K562 (cell line): Measurements from ENCODE around the gene HMBS.

Experiments
- GATAD2B ChIP-seq: fragments of 450-650 bp; IDR thresholded peaks from 2 replicates; pipeline ENCODE4 v1.6.1; 2017; ENCODE audit warnings: mild to moderate bottlenecking, borderline replicate concordance
- HBP1 ChIP-seq: fragments of 450-650 bp; formaldehyde crosslinking; IDR thresholded peaks from 2 replicates; pipeline ENCODE4 v1.4.0; 2022; ENCODE audit warnings: missing genetic modification characterization
- KHSRP ChIP-seq: fragments of 450-650 bp; IDR thresholded peaks from 2 replicates; pipeline ENCODE4 v1.6.1; 2017
- PHF20 ChIP-seq: fragments of 450-650 bp; IDR thresholded peaks from 2 replicates; pipeline ENCODE4 v1.6.1; 2018; ENCODE audit not compliant: partially characterized antibody
- POLR2A ChIP-seq: fragments of 450-650 bp; conservative IDR thresholded peaks from 2 replicates; pipeline ENCODE4 v1.6.1; 2016
- POLR2AphosphoS5 ChIP-seq: IDR thresholded peaks from 2 replicates; pipeline ENCODE4 v1.6.1; 2011; ENCODE audit warnings: mild to moderate bottlenecking, low read depth, low read length, moderate library complexity; ENCODE audit not compliant: control insufficient read depth, insufficient read depth
- SP2 ChIP-seq: IDR thresholded peaks from 2 replicates; pipeline ENCODE4 v1.6.1; 2011; ENCODE audit warnings: mild to moderate bottlenecking, low read depth, low read length, moderate library complexity; ENCODE audit not compliant: poor library complexity, severe bottlenecking; ENCODE audit errors: extremely low read depth
- ZBTB33 ChIP-seq: sonication (generic); formaldehyde crosslinking; IDR thresholded peaks from 2 replicates; pipeline ENCODE4 v1.8.1; 2023; ENCODE audit warnings: mild to moderate bottlenecking, missing genetic modification reagents
- TF ChIP-seq, protein P1 (sequence below), 3 experiments: IDR thresholded peaks in 2 of 3; conservative IDR thresholded peaks in 1 of 3; 2 replicates each; pipeline ENCODE4 v1.5.1; 2011 to 2012; ENCODE audit warnings: low read length in 3 of 3, mild to moderate bottlenecking in 3 of 3, control low read depth in 2 of 3, improper control_type of control experiment in 1 of 3, inconsistent platforms in 1 of 3, low read depth in 1 of 3, mixed read lengths in 1 of 3, moderate library complexity in 1 of 3; ENCODE audit not compliant: insufficient read depth in 2 of 3

DNA sequence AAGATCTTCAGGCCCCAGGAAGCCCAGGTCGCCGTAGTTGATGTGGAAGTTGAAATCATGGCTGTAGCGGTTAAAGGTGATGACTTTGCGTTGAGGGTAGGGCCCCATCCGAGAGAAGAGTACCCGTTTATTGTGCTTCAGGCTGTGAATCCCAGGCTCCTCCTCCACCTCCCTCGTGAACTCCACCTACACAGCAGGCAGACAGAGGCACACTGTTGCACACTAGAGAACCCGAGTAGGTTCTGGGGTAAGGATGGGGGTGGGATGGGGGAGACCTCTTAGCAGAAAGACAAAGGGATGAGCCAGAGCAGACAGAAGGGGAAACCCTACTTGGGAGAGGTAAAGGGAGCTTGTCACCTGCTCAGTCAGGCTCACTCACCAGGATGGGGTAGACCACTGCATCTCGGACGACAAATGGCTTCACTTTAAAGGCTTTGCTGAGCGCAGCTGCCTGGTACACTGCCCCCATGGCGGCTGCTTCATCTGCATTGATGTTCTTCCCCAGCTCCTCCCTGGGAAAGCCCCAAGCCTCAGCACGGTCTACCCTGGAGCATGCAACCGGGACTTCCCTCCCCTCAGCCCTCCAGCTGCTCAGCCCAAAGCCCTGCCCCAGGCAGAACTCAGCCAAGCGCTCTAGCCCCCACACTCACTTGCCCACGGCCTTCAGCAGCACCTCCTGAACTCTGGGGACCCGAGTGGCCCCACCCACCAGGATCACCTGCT is 33.1 kb upstream of the HMBS start:
- TF ChIP-seq GATAD2B (no peak), KHSRP (no peak), ZBTB33 (CRISPR knock-in tag) (no peak), POLR2AphosphoS5 (no peak), SP2 (no peak), POLR2A (no peak), HBP1 (no peak), PHF20 (no peak)
- TF ChIP-seq, protein P1, sequence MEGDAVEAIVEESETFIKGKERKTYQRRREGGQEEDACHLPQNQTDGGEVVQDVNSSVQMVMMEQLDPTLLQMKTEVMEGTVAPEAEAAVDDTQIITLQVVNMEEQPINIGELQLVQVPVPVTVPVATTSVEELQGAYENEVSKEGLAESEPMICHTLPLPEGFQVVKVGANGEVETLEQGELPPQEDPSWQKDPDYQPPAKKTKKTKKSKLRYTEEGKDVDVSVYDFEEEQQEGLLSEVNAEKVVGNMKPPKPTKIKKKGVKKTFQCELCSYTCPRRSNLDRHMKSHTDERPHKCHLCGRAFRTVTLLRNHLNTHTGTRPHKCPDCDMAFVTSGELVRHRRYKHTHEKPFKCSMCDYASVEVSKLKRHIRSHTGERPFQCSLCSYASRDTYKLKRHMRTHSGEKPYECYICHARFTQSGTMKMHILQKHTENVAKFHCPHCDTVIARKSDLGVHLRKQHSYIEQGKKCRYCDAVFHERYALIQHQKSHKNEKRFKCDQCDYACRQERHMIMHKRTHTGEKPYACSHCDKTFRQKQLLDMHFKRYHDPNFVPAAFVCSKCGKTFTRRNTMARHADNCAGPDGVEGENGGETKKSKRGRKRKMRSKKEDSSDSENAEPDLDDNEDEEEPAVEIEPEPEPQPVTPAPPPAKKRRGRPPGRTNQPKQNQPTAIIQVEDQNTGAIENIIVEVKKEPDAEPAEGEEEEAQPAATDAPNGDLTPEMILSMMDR (IDR thresholded peaks at IDR 0.05 in 2 of 3, conservative IDR thresholded peaks at IDR 0.05 in 1 of 3; ENCODE audit: insufficient read depth in 2 of 3, low read depth in 1 of 3, low read length in 3 of 3) = no peak
